HEK293T (cell line): ENCODE measurements around the gene NCF4.
A peak's percentile ranks its signal among the peaks of the same experiment; 100 is the strongest.

Experiments used
- CTCF ChIA-PET: fragments of 350-600 bp; formaldehyde crosslinking; extraction: SDS; loops from one replicate; lab custom pipeline; 2021; ENCODE audit warnings: antibody characterized with exemption, inconsistent platforms; lab: Yijun Ruan, JAX
- POLR2A ChIA-PET: fragments of 350-600 bp; formaldehyde crosslinking; extraction: SDS; loops from one replicate; lab custom pipeline; 2020; ENCODE audit warnings: antibody characterized with exemption, inconsistent platforms; lab: Yijun Ruan, JAX
- DNase-seq: peaks from one replicate; pipeline ENCODE4 v3.0.0; 2012; ENCODE audit warnings: mixed read lengths; ENCODE audit errors: extremely low spot score
- ARNT ChIP-seq: fragments of 450-650 bp; IDR thresholded peaks from 2 replicates; pipeline ENCODE4 v1.6.1; 2017; ENCODE audit warnings: mild to moderate bottlenecking
- BHLHE40 ChIP-seq: fragments of 450-650 bp; IDR thresholded peaks from 2 replicates; pipeline ENCODE4 v1.6.1; 2016; ENCODE audit warnings: mild to moderate bottlenecking, moderate library complexity, borderline replicate concordance
- CTBP1 ChIP-seq: fragments of 450-650 bp; IDR thresholded peaks from 2 replicates; pipeline ENCODE4 v1.6.1; 2016; ENCODE audit warnings: borderline replicate concordance
- ELF4 ChIP-seq: fragments of 450-650 bp; IDR thresholded peaks from 2 replicates; pipeline ENCODE4 v1.6.1; 2017; ENCODE audit warnings: antibody characterized with exemption
- FOXA1 ChIP-seq: fragments of 450-650 bp; IDR thresholded peaks from 2 replicates; pipeline ENCODE4 v1.6.1; 2016; ENCODE audit warnings: mild to moderate bottlenecking
- FOXK2 ChIP-seq: fragments of 450-650 bp; IDR thresholded peaks from 2 replicates; pipeline ENCODE4 v1.6.1; 2016; ENCODE audit warnings: mild to moderate bottlenecking
- FOXM1 ChIP-seq: fragments of 450-650 bp; IDR thresholded peaks from 2 replicates; pipeline ENCODE4 v1.6.1; 2017; ENCODE audit warnings: mild to moderate bottlenecking, borderline replicate concordance
- HDGF ChIP-seq: fragments of 450-650 bp; IDR thresholded peaks from 2 replicates; pipeline ENCODE4 v1.6.1; 2017; ENCODE audit warnings: antibody characterized with exemption, borderline replicate concordance
- L3MBTL2 ChIP-seq: fragments of 450-650 bp; conservative IDR thresholded peaks from 2 replicates; pipeline ENCODE4 v1.6.1; 2016; ENCODE audit warnings: mild to moderate bottlenecking
- LEF1 ChIP-seq: fragments of 450-650 bp; IDR thresholded peaks from 2 replicates; pipeline ENCODE4 v1.6.1; 2017; ENCODE audit warnings: mild to moderate bottlenecking, borderline replicate concordance
- NFRKB ChIP-seq: fragments of 450-650 bp; IDR thresholded peaks from 2 replicates; pipeline ENCODE4 v1.6.1; 2016; ENCODE audit warnings: mild to moderate bottlenecking, moderate library complexity
- SP1 ChIP-seq: fragments of 450-650 bp; IDR thresholded peaks from 2 replicates; pipeline ENCODE4 v1.6.1; 2017
- SUZ12 ChIP-seq: fragments of 450-650 bp; IDR thresholded peaks from 2 replicates; pipeline ENCODE4 v1.6.1; 2016; ENCODE audit warnings: mild to moderate bottlenecking
- TARDBP ChIP-seq: fragments of 450-650 bp; IDR thresholded peaks from 2 replicates; pipeline ENCODE4 v1.6.1; 2016
- ZNF384 ChIP-seq: fragments of 450-650 bp; IDR thresholded peaks from 2 replicates; pipeline ENCODE4 v1.6.1; 2016
- TF ChIP-seq, protein P1 (sequence below): fragments of 450-650 bp; IDR thresholded peaks from 2 replicates; pipeline ENCODE4 v1.6.1; 2016

The NCF4 gene

DNA sequence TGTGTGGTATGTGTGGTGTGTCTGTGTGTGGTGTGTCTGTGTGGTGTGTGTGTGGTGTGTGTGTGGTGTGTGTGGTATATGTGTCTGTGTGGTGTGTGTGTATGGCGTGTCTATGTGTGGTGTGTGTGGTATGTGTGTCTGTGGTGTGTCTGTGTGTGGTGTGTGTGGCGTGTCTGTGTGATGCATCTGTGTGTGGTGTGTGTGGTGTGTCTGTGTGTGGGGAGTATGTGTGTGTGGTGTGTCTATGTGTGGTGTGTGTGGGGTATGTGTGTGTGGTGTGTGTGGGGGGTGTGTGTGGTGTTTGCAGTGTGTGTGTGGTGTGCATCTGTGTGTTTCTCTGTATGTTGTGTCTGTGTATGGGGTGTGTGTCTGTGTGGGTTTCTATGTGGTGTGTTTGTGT lies 36.2 kb upstream of the NCF4 start:
- TF ChIP-seq FOXM1 (no peak), NFRKB (no peak), TARDBP (no peak)
- CTCF ChIA-PET = no interaction called here
- POLR2A ChIA-PET = no interaction called here

DNA sequence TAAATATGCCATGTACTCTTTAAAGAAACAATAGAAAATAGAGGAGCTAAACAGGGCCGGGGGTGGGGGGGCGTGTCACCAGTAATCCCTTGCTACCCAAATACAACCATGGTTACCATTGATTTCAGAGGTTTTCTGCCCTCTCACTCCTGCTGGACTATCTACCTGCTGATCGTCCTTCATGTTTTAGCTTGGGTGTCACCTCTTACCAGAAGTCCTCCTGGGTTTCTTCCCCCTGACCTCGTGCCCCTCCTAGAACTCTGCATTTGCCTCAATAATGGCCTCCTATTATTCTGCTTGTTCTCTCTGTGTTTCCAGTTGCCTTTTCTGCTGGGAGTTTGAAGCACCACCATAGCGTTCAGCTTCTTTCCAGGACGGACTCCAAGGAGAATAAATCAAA lies 34.5 kb upstream of the NCF4 start:
- TF ChIP-seq L3MBTL2 = no peak
- no peak for TF ChIP-seq FOXK2
- TF ChIP-seq HDGF = no peak
- no peak for TF ChIP-seq FOXM1
- no peak for TF ChIP-seq ARNT
- TF ChIP-seq CTBP1 = no peak
- TF ChIP-seq SP1 = no peak
- no peak for TF ChIP-seq ELF4
- no peak for TF ChIP-seq SUZ12
- TF ChIP-seq ZNF384 = no peak
- TF ChIP-seq, protein P1, sequence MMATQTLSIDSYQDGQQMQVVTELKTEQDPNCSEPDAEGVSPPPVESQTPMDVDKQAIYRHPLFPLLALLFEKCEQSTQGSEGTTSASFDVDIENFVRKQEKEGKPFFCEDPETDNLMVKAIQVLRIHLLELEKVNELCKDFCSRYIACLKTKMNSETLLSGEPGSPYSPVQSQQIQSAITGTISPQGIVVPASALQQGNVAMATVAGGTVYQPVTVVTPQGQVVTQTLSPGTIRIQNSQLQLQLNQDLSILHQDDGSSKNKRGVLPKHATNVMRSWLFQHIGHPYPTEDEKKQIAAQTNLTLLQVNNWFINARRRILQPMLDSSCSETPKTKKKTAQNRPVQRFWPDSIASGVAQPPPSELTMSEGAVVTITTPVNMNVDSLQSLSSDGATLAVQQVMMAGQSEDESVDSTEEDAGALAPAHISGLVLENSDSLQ = no peak
- TF ChIP-seq TARDBP = no peak
- no peak for TF ChIP-seq LEF1
- CTCF ChIA-PET = no interaction called here

More for the DNA sequence above, 36.2 kb upstream of the NCF4 start:
- DNase-seq = no peak

DNA sequence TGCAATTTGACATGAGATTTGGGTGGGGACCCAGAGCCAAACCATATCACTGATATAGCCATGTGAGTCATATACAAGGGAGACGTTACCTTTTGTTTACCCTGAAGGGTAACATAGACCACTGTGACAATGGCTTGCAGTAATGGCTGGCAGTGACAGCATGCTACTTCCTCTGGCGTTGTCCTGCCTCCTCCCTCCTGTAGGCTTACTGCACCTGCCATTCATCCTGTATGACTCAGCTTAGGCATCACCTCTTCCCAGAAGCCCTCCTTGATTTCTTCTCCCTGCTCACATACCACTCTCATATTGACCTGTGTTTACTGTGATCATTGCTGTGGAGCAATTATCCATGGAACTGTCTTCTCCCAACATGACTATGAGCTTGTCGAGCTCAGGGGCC lies 32.0 kb upstream of the NCF4 start:
- ChIA-PET POLR2A (no interaction called here), CTCF (no interaction called here)
- DNase-seq = no peak
- TF ChIP-seq ZNF384 = no peak
- TF ChIP-seq, protein P1 = peak; percentile 73

More for the DNA sequence above, 34.5 kb upstream of the NCF4 start:
- no peak for DNase-seq
- POLR2A ChIA-PET = no interaction called here

DNA sequence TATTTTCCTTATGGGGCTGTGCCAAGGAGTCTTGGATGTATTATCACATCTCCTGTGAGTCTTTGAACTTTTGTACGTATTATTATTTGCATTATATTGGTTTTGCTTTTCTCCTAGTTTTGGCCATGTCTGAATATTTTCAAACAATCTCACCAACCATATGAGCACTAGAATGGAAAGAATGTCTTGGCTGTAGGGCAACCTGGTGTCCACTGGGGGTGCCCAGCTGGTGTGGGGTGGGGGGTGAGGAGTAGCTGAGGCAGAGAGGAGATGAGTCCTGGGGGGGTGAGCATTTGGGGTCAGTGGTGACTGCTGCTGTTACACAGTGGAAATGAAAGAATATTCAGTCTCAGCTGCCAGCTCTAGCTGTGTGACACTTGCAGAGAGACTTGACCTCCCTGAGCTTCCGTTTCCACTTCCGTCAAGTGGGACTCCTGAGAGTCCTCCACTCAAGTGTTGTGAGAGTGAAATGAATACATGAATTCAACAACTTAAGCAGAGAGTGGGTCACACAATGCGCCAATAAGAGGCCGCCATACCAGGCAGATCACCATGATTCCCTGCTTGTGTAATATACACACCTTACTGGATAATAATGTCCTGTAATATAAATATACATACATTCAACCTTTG lies 31.3 kb upstream of the NCF4 start:
- no peak for DNase-seq
- POLR2A ChIA-PET = no interaction called here
- CTCF ChIA-PET = no interaction called here
- no peak for TF ChIP-seq L3MBTL2
- TF ChIP-seq ZNF384 = no peak

DNA sequence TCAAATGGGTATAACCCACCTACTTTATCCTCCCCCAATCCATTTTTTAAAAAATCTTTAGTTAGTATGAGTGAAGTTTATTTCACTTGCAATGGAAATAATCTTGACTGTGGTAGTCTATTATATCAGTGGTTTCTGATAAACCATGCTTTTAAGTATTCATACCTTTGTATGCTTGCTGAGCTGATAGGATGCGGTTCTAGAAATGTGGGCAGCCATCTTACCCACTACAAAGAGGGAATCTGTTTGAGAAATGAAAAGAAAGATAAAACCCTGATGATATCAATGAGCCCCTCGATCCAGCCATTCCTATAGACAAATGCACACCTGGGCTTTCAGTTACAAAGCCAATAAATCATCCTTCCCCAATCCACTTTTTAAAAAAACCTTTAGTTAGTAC lies 30.2 kb upstream of the NCF4 start:
- TF ChIP-seq LEF1 (no peak), CTBP1 (no peak), SP1 (no peak), HDGF (no peak), ARNT (no peak), TARDBP (no peak), L3MBTL2 (no peak), ELF4 (no peak)
- POLR2A ChIA-PET = interaction anchor here (0.8 kb wide), 1 partner anchor 55 kb away, joined by 3 read pairs; the partner anchor contains the start of gene IFT27
- CTCF ChIA-PET = no interaction called here
- no peak for DNase-seq

DNA sequence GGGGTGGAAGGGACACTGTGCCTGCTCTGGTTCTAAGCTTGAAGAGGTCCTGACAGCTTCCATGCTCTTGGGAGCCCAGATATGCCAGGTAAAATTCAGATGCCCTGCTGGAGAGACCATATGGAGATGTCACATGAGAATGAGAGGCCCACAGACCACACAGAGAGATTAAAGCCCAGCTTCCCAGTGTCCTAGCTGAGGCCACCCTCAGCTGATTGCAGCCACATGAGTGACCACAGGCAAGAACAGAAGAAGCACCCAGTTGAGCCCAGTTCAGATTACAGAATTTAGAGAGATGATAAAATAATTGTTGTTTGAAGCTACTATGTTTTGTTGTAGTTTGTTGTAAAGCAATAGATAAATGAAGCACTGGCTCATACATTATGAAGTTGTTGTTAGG lies 29.6 kb upstream of the NCF4 start:
- POLR2A ChIA-PET = interaction anchor here (0.8 kb wide), 1 partner anchor 55 kb away, joined by 3 read pairs; the partner anchor contains the start of gene IFT27
- CTCF ChIA-PET = no interaction called here
- TF ChIP-seq CTBP1 (no peak), FOXK2 (no peak), FOXM1 (no peak), LEF1 (no peak), NFRKB (no peak), ARNT (no peak), L3MBTL2 (no peak)
- no peak for DNase-seq

DNA sequence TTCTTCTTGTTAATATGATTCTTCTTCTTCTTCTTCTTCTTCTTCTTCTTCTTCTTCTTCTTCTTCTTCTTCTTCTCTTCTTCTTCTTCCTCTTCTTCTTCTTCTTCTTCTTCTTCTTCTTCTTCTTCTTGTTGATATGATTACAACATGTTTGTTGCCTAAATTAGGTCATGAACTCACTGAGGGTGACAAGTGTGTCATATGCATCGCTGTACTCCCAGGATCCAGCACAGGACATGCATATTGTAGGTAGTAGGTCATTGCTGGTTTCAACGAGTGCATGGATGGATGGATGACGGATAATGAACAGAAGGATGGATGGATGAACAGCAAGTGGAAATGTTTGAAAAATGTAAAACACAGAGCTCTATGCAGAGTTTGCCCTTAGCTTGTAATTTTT lies 29.1 kb upstream of the NCF4 start:
- CTCF ChIA-PET = no interaction called here
- DNase-seq = no peak
- TF ChIP-seq FOXA1 (no peak), BHLHE40 (no peak), LEF1 (no peak), TARDBP (no peak), FOXK2 (no peak), SP1 (no peak), ARNT (no peak), FOXM1 (no peak), SUZ12 (no peak), L3MBTL2 (no peak)
- TF ChIP-seq, protein P1 = no peak
- POLR2A ChIA-PET = no interaction called here

DNA sequence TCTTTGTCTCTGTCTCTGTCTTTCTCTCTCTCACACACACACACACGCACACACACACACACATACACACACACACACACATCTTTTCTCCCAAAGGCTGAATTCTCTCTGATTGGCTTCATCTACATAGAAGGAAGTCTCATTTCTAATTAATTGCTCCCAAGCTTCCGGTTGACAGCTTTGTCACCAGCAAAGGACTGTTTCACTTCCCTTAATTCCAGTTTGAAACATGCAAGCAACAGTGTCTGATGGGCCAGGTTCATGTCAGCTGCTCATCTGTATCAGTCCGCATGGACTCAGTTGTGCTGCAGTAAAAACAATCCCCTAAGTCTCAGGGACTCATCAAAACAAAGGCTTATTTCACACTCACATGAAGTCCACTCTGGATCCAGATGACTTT lies 27.7 kb upstream of the NCF4 start:
- no peak for DNase-seq
- TF ChIP-seq BHLHE40 (no peak), FOXM1 (no peak), ZNF384 (no peak), SP1 (no peak), ARNT (no peak), SUZ12 (no peak), FOXA1 (no peak), ELF4 (no peak)
- TF ChIP-seq, protein P1 = no peak
- CTCF ChIA-PET = no interaction called here

More for the DNA sequence above, 27.7 kb upstream of the NCF4 start:
- POLR2A ChIA-PET = no interaction called here
